MCF 10A (cell line): Measurements from ENCODE around the gene TRIM2. TPM values are rescaled to one million over a fixed set of nuclear protein-coding genes. Genes with fewer than 3 reads are reported as not detected.

Source experiments
- BruUV-seq: library from RNA; stranded (reverse); fragments of 400-500 nt; replicated peaks from 2 replicates; lab custom pipeline; 2021; lab: Mats Ljungman, UMichigan
- CTCF ChIA-PET: fragments of 300-600 bp; sonication (Branson Sonifier 250); formaldehyde crosslinking; extraction: SDS; loops from one replicate; lab custom pipeline; 2021; ENCODE audit warnings: antibody characterized with exemption, inconsistent platforms; lab: Yijun Ruan, JAX
- POLR2A ChIA-PET: fragments of 300-600, 350-650 bp; sonication (Branson Sonifier 250); formaldehyde crosslinking; extraction: SDS; loops from one replicate; lab custom pipeline; 2020; ENCODE audit warnings: antibody characterized with exemption, inconsistent platforms; lab: Yijun Ruan, JAX
- DNase-seq: peaks from one replicate; pipeline ENCODE4 v3.0.0-alpha.2; 2018; ENCODE audit not compliant: unreplicated experiment
- H3K27ac Mint-ChIP-seq: one replicate; pipeline ENCODE4 v1.8.0; 2022; ENCODE audit warnings: mild to moderate bottlenecking, low read depth, mixed read lengths; ENCODE audit not compliant: unreplicated experiment
- H3K27me3 Mint-ChIP-seq: one replicate; pipeline ENCODE4 v1.8.0; 2022; ENCODE audit warnings: mixed read lengths; ENCODE audit not compliant: insufficient read depth, unreplicated experiment
- H3K36me3 Mint-ChIP-seq: one replicate; pipeline ENCODE4 v1.8.0; 2022; ENCODE audit warnings: mild to moderate bottlenecking, moderate library complexity, mixed read lengths; ENCODE audit not compliant: insufficient read depth, unreplicated experiment
- H3K4me1 Mint-ChIP-seq: one replicate; pipeline ENCODE4 v1.8.0; 2022; ENCODE audit warnings: mixed read lengths; ENCODE audit not compliant: insufficient read depth, unreplicated experiment
- H3K4me3 Mint-ChIP-seq: one replicate; pipeline ENCODE4 v1.8.0; 2022; ENCODE audit warnings: mild to moderate bottlenecking, moderate library complexity, mixed read lengths; ENCODE audit not compliant: unreplicated experiment
- H3K9me3 Mint-ChIP-seq: one replicate; pipeline ENCODE4 v1.8.0; 2022; ENCODE audit warnings: mixed read lengths; ENCODE audit not compliant: unreplicated experiment
- intact Hi-C: fragments of 100-400 bp; cut with micrococcal nuclease; formaldehyde crosslinking; loops from 2 replicates; pipeline ENCODE4 v1.14.1; 2022
- total RNA-seq: library from RNA; stranded (reverse); gene quantifications from 2 replicates; pipeline ENCODE4 v1.2.3, GENCODE V29; 2022
- TF ChIP-seq, protein P1 (sequence below): fragments of 200-600 bp; IDR thresholded peaks from one replicate; pipeline ENCODE4 v1.8.0; 2022; ENCODE audit warnings: antibody characterized with exemption, mild to moderate bottlenecking; ENCODE audit not compliant: unreplicated experiment

TRIM2 gene
- total RNA-seq, 1 experiment from 2014 or later: 37.2 TPM

DNA sequence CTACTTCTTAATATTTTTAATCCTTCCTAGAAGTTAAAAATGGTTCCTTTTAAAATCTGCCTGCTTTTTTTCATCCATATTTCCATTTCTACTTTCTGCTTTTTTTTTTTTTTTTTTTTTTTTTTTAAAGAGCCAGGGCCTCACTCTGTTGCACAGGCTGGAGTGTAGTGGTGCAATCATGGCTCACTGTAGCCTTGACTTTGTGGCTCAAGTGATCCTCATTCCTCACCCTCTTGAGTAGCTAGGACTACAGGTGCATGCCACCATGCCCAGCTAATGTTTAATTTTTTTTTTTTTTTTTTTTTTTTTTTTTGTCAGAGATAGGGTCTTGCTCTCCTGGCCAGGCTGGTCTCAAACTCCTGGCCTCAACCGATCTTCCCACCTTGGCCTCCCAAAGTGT is 179.9 kb downstream of the TRIM2 start:
- Mint-ChIP-seq H3K4me3 (no peak overlapping the region), H3K27me3 (no peaks in the 10 kb centered on the region), H3K36me3 (peaks cover under 1% of the 10 kb centered on the region), H3K27ac (no peak overlapping the region), H3K9me3 (no peaks in the 10 kb centered on the region), H3K4me1 (no peaks in the 10 kb centered on the region)
- TF ChIP-seq, protein P1, sequence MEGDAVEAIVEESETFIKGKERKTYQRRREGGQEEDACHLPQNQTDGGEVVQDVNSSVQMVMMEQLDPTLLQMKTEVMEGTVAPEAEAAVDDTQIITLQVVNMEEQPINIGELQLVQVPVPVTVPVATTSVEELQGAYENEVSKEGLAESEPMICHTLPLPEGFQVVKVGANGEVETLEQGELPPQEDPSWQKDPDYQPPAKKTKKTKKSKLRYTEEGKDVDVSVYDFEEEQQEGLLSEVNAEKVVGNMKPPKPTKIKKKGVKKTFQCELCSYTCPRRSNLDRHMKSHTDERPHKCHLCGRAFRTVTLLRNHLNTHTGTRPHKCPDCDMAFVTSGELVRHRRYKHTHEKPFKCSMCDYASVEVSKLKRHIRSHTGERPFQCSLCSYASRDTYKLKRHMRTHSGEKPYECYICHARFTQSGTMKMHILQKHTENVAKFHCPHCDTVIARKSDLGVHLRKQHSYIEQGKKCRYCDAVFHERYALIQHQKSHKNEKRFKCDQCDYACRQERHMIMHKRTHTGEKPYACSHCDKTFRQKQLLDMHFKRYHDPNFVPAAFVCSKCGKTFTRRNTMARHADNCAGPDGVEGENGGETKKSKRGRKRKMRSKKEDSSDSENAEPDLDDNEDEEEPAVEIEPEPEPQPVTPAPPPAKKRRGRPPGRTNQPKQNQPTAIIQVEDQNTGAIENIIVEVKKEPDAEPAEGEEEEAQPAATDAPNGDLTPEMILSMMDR: no peak
- no TSS peak for BruUV-seq
- ChIA-PET CTCF (interaction anchor here (0.6 kb wide), 1 partner anchor 15 kb away, joined by 4 read pairs; no protein-coding TSS in a partner anchor), POLR2A (interaction anchor here (0.9 to 2.0 kb wide), 2 partner anchors 9 to 14 kb away, joined by 4 to 7 read pairs; no protein-coding TSS in a partner anchor)
- intact Hi-C loops: no loop called here
- DNase-seq: no peak

DNA sequence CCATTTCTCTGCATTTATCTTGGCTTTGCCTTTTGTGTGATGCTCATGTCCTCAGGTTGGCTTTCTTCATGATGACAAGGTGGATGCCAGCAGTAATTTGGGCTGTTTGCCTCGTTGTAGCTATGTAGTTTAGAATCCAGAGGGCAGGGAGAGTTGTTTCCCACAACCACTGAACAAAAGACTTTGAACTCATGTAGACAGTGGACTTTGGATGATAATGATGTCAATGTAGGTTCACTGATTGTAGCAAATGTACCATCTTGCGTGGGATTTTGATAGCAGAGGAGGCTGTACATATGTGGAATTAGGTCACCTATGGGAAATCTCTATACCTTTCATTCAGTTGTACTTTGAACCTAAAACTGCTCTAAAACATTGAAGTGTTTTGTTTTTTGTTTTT is 181.5 kb downstream of the TRIM2 start:
- H3K36me3 Mint-ChIP-seq: no peaks in the 10 kb centered on the region
- POLR2A ChIA-PET: no interaction called here
- H3K4me3 Mint-ChIP-seq: no peak overlapping the region
- intact Hi-C loops: no loop called here
- no peaks in the 10 kb centered on the region for H3K27me3 Mint-ChIP-seq
- TF ChIP-seq, protein P1: no peak
- no TSS peak for BruUV-seq
- DNase-seq: no peak
- no peaks in the 10 kb centered on the region for H3K9me3 Mint-ChIP-seq
- no peaks in the 10 kb centered on the region for H3K4me1 Mint-ChIP-seq
- CTCF ChIA-PET: interaction anchor here (0.6 to 1.1 kb wide), 3 partner anchors 47 to 1163 kb away, joined by 3 to 5 read pairs (median 5); no protein-coding TSS in a partner anchor
- no peak overlapping the region for H3K27ac Mint-ChIP-seq

DNA sequence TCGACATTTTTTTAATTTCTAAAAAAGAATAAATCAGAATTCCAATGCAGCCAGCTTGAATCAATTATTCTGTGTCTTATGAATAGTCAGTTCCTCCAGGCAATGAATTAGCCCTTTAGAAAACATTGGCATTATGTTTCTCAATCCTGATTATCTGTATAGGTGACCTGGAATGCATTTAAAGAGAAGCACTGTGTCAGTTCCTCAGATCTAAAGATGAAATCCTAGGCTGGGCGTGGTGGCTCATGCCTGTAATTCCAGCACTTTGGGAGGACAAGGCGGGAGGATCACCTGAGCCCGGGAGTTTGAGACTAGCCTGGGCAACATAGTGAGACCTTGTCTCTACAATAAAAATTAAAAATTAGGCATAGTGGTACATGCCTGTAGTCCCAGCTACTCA is 183.7 kb downstream of the TRIM2 start:
- Mint-ChIP-seq H3K27ac (no peak overlapping the region), H3K27me3 (no peaks in the 10 kb centered on the region), H3K4me3 (no peak overlapping the region), H3K36me3 (no peaks in the 10 kb centered on the region), H3K4me1 (no peaks in the 10 kb centered on the region), H3K9me3 (no peaks in the 10 kb centered on the region)
- no peak for DNase-seq
- ChIA-PET CTCF (interaction anchor here (0.7 kb wide), 1 partner anchor 13 kb away, joined by 3 read pairs; no protein-coding TSS in a partner anchor), POLR2A (interaction anchor here (0.7 to 1.1 kb wide), 2 partner anchors 9 to 814 kb away, joined by 3 read pairs; no protein-coding TSS in a partner anchor)
- intact Hi-C loops: no loop called here
- BruUV-seq: no TSS peak
- TF ChIP-seq, protein P1: no peak

Other genes with a start within 250 kb of the TRIM2 start
- gene MND1, start 140.2 kb downstream of the TRIM2 start, total RNA-seq: 4.8 and 9.7 TPM in 2 replicates